Thyroid gland (tissue), 4 donors: ENCODE data around the gene HELZ.

Experiments
- CTCF ChIP-seq, 6 experiments: fragments of 200-600 bp in 3 of 6; fragments of 450-650 bp in 3 of 6; sonication (generic) in 3 of 6; IDR thresholded peaks; one replicate each; pipeline ENCODE4 v1.5.1; 2016 to 2019; ENCODE audit warnings: antibody characterized with exemption in 6 of 6, mild to moderate bottlenecking in 2 of 6, inconsistent platforms in 1 of 6, moderate library complexity in 1 of 6
- POLR2A ChIP-seq, 2 donors: fragments of 450-650 bp; IDR thresholded peaks; one replicate each; pipeline ENCODE4 v1.6.1; 2017; ENCODE audit warnings: antibody characterized with exemption in 2 of 2, mild to moderate bottlenecking in 2 of 2, moderate library complexity in 1 of 2

DNA sequence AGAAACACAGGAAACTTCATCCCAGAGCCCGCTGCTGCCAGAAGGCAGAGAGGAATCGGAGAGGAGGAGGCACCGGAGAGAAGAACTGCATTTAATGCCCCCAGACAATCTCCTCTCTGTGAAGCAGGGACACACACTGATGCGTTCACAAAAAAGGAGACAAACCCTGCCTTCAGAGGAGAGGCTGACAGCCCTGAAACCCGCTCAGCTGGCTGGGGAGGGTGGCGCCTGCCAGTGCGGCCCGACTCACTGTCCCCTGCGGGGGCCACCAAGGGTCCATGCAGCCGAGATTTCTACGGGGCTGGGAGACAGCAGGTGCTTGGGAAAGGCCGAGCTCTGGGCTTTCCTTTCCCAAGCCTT lies 222.6 kb downstream of the HELZ start:
- no peak for TF ChIP-seq CTCF (IDR thresholded peaks at IDR 0.05)
- no peak for TF ChIP-seq POLR2A (IDR thresholded peaks at IDR 0.05)
